Liver (tissue), 9 donors: ENCODE data around the gene PSMB2. TPM values are rescaled to one million over a fixed set of nuclear protein-coding genes. Genes with fewer than 3 reads are reported as not detected.
A peak's percentile ranks its signal among the peaks of the same experiment; 100 is the strongest.

Source experiments
- DNase-seq: peaks from one replicate; pipeline ENCODE4 v3.0.0-alpha.2; 2017; ENCODE audit warnings: low spot score
- H3K27ac ChIP-seq, 2 donors: one replicate each; pipeline ENCODE4 v1.7.0; 2013; ENCODE audit warnings: inconsistent platforms in 2 of 2, low read length in 2 of 2, control low read depth in 1 of 2, low read depth in 1 of 2, mild to moderate bottlenecking in 1 of 2
- H3K27me3 ChIP-seq, 4 donors: one replicate each; pipeline versions ENCODE4 v1.6.1 to v1.7.0; 2013; ENCODE audit warnings: low read length in 3 of 4, inconsistent platforms in 1 of 4, mild to moderate bottlenecking in 1 of 4, moderate library complexity in 1 of 4; ENCODE audit not compliant: control insufficient read depth in 4 of 4, insufficient read depth in 4 of 4
- H3K36me3 ChIP-seq, 4 donors: one replicate each; pipeline versions ENCODE4 v1.6.1 to v1.7.0; 2013; ENCODE audit warnings: low read length in 3 of 4, mild to moderate bottlenecking in 3 of 4, low read depth in 1 of 4, moderate library complexity in 1 of 4; ENCODE audit not compliant: control insufficient read depth in 4 of 4, insufficient read depth in 3 of 4
- H3K4me1 ChIP-seq, 4 donors: one replicate each; pipeline versions ENCODE4 v1.6.1 to v1.7.0; 2013; ENCODE audit warnings: low read length in 3 of 4, mild to moderate bottlenecking in 3 of 4, moderate library complexity in 1 of 4; ENCODE audit not compliant: control insufficient read depth in 4 of 4, insufficient read depth in 4 of 4
- H3K4me3 ChIP-seq, 3 donors: one replicate each; pipeline versions ENCODE4 v1.6.1 to v1.7.0; 2013; ENCODE audit warnings: low read length in 3 of 3, control low read depth in 1 of 3, low read depth in 1 of 3, mild to moderate bottlenecking in 1 of 3
- H3K9ac ChIP-seq, 2 donors: one replicate each; pipeline ENCODE4 v1.7.0; 2013; ENCODE audit warnings: low read length in 2 of 2, mild to moderate bottlenecking in 2 of 2, moderate library complexity in 2 of 2, control low read depth in 1 of 2, low read depth in 1 of 2
- H3K9me3 ChIP-seq, 4 donors: one replicate each; pipeline versions ENCODE4 v1.6.1 to v1.7.0; 2013; ENCODE audit warnings: low read length in 3 of 4; ENCODE audit not compliant: control insufficient read depth in 4 of 4
- CTCF ChIP-seq: fragments of 150-350 bp; IDR thresholded peaks from 2 replicates; pipeline ENCODE4 v1.5.1; 2017; ENCODE audit warnings: improper control_type of control experiment, low read depth, low read length; ENCODE audit not compliant: missing input control
- EGR1 ChIP-seq, 2 donors: IDR thresholded peaks; 2 replicates each; pipeline ENCODE4 v1.6.1; 2016 to 2018; ENCODE audit warnings: antibody characterized with exemption in 2 of 2, low read depth in 2 of 2
- FOXA1 ChIP-seq: IDR thresholded peaks from 2 replicates; pipeline ENCODE4 v1.6.1; 2016; ENCODE audit warnings: antibody characterized with exemption
- FOXA2 ChIP-seq: IDR thresholded peaks from 2 replicates; pipeline ENCODE4 v1.6.1; 2016; ENCODE audit warnings: antibody characterized with exemption
- GABPA ChIP-seq, 2 donors: IDR thresholded peaks in 1 of 2; conservative IDR thresholded peaks in 1 of 2; 2 replicates each; pipeline ENCODE4 v1.6.1; 2016; ENCODE audit warnings: antibody characterized with exemption in 2 of 2, mild to moderate bottlenecking in 1 of 2, moderate library complexity in 1 of 2
- HNF4A ChIP-seq, 2 donors: conservative IDR thresholded peaks; 2 replicates each; pipeline ENCODE4 v1.6.1; 2016; ENCODE audit warnings: antibody characterized with exemption in 2 of 2, mild to moderate bottlenecking in 2 of 2
- HNF4G ChIP-seq: IDR thresholded peaks from 2 replicates; pipeline ENCODE4 v1.6.1; 2016; ENCODE audit warnings: antibody characterized with exemption
- JUND ChIP-seq, 2 donors: IDR thresholded peaks; 2 replicates each; pipeline ENCODE4 v1.6.1; 2016; ENCODE audit warnings: antibody characterized with exemption in 2 of 2
- MAX ChIP-seq: IDR thresholded peaks from 2 replicates; pipeline ENCODE4 v1.6.1; 2016; ENCODE audit warnings: antibody characterized with exemption
- NR2F2 ChIP-seq: IDR thresholded peaks from 2 replicates; pipeline ENCODE4 v1.6.1; 2016; ENCODE audit warnings: antibody characterized with exemption
- RAD21 ChIP-seq, 2 donors: IDR thresholded peaks; 2 replicates each; pipeline ENCODE4 v1.6.1; 2016; ENCODE audit warnings: antibody characterized with exemption in 2 of 2, mild to moderate bottlenecking in 2 of 2
- RXRA ChIP-seq, 2 donors: IDR thresholded peaks; 2 replicates each; pipeline ENCODE4 v1.6.1; 2017 to 2018; ENCODE audit warnings: antibody characterized with exemption in 2 of 2, mild to moderate bottlenecking in 1 of 2
- SP1 ChIP-seq: IDR thresholded peaks from 2 replicates; pipeline ENCODE4 v1.6.1; 2018; ENCODE audit warnings: antibody characterized with exemption, mild to moderate bottlenecking
- TAF1 ChIP-seq: conservative IDR thresholded peaks from 2 replicates; pipeline ENCODE4 v1.6.1; 2016; ENCODE audit warnings: antibody characterized with exemption, mild to moderate bottlenecking
- YY1 ChIP-seq: IDR thresholded peaks from 2 replicates; pipeline ENCODE4 v1.6.1; 2016; ENCODE audit warnings: antibody characterized with exemption, mild to moderate bottlenecking
- WGBS: extraction: QIAGEN DNeasy Blood & Tissue Kit; methylation state at CpG from one replicate; pipeline ENCODE4 v1.1.7; 2013; 5-methylcytosine and 5-hydroxymethylcytosine counted together
- polyA plus RNA-seq, 2 donors: library from polyadenylated mRNA; stranded (reverse) in 1 of 2; unstranded in 1 of 2; fragments of 200-250 nt in 1 of 2; fragments of >200 nt in 1 of 2; fragmentation: Nextera tagmentation in 1 of 2; extraction: Ambion mirVana in 1 of 2; gene quantifications; one replicate each; pipeline versions ENCODE4 v1.2.1 to v1.2.3, GENCODE V29; 2013 to 2015
- total RNA-seq, 2 donors: library from RNA; depleted of rRNA; stranded (reverse); fragments of >200 nt; gene quantifications; one replicate each; pipeline ENCODE4 v1.2.3, GENCODE V29; 2014
- TF ChIP-seq, protein P1 (sequence below): IDR thresholded peaks from 2 replicates; pipeline ENCODE4 v1.6.1; 2016; ENCODE audit warnings: antibody characterized with exemption
- TF ChIP-seq, protein P2 (sequence below): IDR thresholded peaks from 2 replicates; pipeline ENCODE4 v1.6.1; 2016; ENCODE audit warnings: antibody characterized with exemption, mild to moderate bottlenecking
- TF ChIP-seq, protein P3 (sequence below): IDR thresholded peaks from 2 replicates; pipeline ENCODE4 v1.6.1; 2016; ENCODE audit warnings: antibody characterized with exemption
- donor health status: healthy.
- donor health status: healthy.
- donor health status: healthy.
- donor health status: healthy.
- donor health status: healthy.

PSMB2 gene
- total and polyA plus RNA-seq, 4 donors: 19.1 to 76.6 (median 40.8) TPM

GRCh38 chr1:35640380-35641232 lies 720 bp downstream of the PSMB2 start:
- Histone ChIP-seq H3K9ac (peak overlapping the region; percentile 85 to 96), H3K9me3 (no peaks in the 10 kb centered on the region), H3K27me3 (peaks cover 0 to 2% (median 0%) of the 10 kb centered on the region in 4 donors), H3K27ac (peak overlapping the region; percentile 72 to 93), H3K4me1 (peaks cover 2 to 42% (median 34%) of the 10 kb centered on the region in 4 donors), H3K36me3 (peaks cover 0 to 2% (median 0%) of the 10 kb centered on the region in 4 donors), H3K4me3 (peak overlapping the region; percentile 62 to 99 (median 90))
- TF ChIP-seq HNF4A (conservative IDR thresholded peaks at IDR 0.05) (no peak), JUND (IDR thresholded peaks at IDR 0.05) (no peak), NR2F2 (no peak), RXRA (IDR thresholded peaks at IDR 0.05) (no peak), MAX (no peak), TAF1 (no peak), FOXA2 (no peak), FOXA1 (no peak), CTCF (no peak), EGR1 (IDR thresholded peaks at IDR 0.05; ENCODE audit: low read depth in 2 of 2) (no peak), GABPA (IDR thresholded peaks at IDR 0.05 in 1 of 2, conservative IDR thresholded peaks at IDR 0.05 in 1 of 2) (no peak), RAD21 (IDR thresholded peaks at IDR 0.05) (no peak), SP1 (no peak), YY1 (no peak), HNF4G (no peak)
- TF ChIP-seq, protein P1, sequence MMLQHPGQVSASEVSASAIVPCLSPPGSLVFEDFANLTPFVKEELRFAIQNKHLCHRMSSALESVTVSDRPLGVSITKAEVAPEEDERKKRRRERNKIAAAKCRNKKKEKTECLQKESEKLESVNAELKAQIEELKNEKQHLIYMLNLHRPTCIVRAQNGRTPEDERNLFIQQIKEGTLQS: no peak
- TF ChIP-seq, protein P2, sequence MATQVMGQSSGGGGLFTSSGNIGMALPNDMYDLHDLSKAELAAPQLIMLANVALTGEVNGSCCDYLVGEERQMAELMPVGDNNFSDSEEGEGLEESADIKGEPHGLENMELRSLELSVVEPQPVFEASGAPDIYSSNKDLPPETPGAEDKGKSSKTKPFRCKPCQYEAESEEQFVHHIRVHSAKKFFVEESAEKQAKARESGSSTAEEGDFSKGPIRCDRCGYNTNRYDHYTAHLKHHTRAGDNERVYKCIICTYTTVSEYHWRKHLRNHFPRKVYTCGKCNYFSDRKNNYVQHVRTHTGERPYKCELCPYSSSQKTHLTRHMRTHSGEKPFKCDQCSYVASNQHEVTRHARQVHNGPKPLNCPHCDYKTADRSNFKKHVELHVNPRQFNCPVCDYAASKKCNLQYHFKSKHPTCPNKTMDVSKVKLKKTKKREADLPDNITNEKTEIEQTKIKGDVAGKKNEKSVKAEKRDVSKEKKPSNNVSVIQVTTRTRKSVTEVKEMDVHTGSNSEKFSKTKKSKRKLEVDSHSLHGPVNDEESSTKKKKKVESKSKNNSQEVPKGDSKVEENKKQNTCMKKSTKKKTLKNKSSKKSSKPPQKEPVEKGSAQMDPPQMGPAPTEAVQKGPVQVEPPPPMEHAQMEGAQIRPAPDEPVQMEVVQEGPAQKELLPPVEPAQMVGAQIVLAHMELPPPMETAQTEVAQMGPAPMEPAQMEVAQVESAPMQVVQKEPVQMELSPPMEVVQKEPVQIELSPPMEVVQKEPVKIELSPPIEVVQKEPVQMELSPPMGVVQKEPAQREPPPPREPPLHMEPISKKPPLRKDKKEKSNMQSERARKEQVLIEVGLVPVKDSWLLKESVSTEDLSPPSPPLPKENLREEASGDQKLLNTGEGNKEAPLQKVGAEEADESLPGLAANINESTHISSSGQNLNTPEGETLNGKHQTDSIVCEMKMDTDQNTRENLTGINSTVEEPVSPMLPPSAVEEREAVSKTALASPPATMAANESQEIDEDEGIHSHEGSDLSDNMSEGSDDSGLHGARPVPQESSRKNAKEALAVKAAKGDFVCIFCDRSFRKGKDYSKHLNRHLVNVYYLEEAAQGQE: no peak
- TF ChIP-seq, protein P3, sequence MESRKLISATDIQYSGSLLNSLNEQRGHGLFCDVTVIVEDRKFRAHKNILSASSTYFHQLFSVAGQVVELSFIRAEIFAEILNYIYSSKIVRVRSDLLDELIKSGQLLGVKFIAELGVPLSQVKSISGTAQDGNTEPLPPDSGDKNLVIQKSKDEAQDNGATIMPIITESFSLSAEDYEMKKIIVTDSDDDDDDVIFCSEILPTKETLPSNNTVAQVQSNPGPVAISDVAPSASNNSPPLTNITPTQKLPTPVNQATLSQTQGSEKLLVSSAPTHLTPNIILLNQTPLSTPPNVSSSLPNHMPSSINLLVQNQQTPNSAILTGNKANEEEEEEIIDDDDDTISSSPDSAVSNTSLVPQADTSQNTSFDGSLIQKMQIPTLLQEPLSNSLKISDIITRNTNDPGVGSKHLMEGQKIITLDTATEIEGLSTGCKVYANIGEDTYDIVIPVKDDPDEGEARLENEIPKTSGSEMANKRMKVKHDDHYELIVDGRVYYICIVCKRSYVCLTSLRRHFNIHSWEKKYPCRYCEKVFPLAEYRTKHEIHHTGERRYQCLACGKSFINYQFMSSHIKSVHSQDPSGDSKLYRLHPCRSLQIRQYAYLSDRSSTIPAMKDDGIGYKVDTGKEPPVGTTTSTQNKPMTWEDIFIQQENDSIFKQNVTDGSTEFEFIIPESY: no peak
- WGBS: 10% methylated on average over 29 of the region's 29 CpGs
- DNase-seq: no peak
